GM18520 (cell line): ENCODE results near the gene ARHGEF16.

Source experiments
- ATAC-seq: cut with Tn5 transposase; IDR thresholded peaks from one replicate; pipeline ENCODE4 v1.9.1; 2021; ENCODE audit not compliant: unreplicated experiment

ARHGEF16 gene

DNA sequence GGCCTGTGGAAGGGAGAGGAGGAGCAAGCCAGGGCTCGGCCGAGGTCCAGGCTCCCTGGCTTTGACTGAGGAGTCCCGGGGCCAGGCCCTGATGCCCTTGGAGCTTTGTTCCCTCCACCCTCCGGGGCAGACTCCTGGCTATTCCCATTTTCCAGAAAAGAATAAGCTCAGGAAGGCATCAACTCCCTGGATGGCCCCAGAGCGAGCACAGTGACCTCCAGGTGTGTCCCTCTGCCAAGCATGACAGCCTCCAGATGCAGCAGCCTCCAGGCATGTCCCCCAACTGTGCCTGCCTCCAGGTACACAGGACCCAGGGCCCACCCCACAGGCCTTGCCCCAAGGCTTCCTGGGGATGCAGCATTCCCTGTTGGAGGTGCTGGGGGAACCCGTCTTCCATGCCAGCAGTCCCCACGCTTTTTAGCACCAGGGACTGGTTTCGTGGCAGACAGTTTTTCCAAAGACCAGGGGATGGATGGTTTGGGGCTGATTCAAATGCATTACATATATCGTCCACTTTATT is 15.7 kb upstream of the ARHGEF16 start:
- ATAC-seq = no peak

DNA sequence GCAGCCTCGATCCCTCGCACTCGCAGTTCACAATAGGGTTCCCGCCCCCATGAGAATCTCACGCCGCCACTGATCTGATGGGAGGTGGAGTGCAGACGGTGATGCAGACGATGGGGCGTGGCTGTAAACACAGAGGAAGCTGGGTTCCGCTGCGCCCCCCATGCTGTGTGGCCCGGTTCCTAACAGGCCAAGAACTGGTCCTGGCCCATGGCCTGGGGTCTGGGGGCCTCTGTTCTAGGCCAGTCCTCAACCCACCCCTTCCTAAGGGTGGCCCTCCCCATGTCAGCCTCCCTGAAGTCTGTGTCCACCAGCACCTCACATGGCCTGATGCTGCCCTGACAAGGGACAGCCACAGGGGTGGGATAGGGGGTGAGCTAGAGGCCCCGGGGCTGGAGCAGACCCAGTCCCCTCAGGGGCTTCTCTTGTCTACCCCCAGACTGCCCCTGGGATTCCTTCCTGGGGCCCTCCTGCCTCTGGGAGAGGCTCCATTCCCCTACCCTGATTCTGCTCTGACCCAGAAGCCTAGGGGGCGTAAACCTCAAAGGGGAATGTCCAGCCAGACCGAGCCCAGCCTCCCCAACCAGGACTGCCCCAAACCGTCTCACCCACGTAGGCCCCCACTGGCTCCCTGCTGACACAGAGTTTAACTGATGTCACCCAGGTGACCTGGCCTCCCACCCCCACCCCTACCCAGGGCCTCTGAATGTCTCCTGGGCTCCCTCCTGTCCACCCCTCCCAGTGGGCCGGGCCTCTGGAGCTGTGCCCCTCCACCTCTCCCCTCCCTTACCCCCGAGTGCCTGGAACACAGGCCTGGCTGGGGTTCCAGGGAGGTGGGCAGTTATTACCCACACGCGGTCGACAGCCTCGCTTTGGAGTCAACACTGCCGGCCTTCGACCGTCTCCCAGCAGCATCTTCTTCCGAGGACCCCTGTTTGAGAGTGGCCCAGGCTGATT is 14.8 kb upstream of the ARHGEF16 start:
- ATAC-seq = no peak

DNA sequence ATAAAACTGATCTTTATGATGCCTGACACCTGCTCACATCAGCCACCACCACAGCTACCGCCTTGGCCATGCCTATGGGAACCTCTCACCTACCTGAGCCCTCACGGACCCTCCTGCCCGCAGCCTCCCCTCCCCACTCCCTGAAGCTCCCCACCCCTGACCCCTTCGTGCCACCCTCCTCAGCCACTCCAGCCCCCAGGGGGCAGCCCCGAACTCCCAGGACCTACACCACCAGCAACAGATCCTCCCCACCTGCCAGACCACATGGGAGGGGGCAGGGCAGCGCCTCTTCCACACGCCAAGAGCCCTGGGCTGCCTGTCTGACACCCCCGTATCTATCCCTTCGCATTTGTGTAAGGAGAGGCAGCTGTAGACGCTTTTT is 14.2 kb upstream of the ARHGEF16 start:
- ATAC-seq = no peak

DNA sequence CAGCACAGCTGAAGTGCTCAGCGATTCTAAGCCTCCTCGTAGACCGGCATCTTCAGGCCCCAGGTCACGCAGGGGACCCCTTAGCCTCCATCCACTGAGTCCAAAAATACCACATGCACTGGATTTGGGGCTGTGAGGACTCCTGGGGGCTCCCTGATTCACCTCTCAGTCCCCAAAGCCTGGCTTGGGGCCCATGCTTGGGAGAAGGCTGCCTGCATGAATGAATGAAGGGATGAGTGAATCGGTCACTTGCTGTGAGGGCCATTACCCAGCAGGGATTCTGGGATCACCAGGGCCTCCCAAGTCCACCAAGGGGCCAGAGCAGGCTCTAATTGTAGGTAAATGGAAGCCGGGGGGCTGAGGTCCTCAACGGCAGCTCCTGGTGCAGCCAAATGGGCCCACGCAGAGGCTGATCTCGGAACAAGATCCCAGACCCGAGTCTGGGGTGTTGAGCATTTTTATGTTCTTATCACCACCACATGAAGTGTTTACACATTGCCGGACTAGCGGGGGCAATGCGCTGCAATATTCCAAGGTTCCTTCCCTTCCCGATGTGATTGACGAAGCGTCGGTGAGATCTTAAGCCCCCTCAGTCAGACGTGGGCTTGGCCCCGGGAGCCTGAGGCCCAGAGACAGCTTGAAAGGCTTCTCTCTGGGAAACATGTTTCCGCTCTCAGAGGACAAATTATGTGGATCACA is 13.6 kb upstream of the ARHGEF16 start:
- no peak for ATAC-seq

DNA sequence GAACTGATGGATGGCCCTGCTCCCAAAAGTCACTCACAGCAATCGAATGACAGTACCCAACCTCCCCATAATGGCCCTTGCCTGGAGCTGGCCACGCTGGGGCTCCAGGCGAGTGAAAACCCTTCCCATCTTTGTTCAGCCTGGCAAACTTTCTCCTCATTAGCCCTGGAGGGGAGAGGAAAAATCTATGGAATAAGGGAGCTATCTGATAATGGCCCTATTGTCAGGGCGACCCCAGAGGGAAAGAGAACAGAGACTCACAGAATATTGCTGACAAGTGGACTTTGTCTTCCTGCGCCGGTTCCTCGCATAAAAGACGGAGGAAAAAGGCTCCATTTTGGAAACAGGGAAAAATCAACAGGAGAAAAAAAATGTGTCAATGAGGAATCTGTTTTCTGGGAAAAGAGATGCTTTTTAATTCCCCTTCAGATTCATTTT is 13.0 kb upstream of the ARHGEF16 start:
- ATAC-seq = no peak

DNA sequence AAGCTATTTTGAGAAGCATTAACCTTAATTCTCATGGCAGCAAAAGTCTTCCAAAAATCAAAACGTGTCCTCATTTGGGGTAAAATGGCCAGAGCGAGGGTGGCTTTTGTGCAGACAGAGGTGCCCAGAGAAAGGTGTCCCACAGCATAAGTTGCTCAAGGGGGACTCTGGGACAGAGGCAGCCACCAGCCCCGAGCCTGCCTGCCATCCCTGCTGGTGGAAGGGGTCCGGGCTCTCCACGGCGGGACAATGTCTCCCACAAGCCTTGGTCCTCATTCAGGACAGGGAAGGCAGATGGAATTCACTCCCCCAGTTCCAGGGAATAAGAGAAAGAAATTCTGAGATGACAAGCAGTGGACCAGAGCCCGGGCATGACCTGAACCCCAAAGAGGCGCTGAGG is 12.6 kb upstream of the ARHGEF16 start:
- ATAC-seq = no peak

DNA sequence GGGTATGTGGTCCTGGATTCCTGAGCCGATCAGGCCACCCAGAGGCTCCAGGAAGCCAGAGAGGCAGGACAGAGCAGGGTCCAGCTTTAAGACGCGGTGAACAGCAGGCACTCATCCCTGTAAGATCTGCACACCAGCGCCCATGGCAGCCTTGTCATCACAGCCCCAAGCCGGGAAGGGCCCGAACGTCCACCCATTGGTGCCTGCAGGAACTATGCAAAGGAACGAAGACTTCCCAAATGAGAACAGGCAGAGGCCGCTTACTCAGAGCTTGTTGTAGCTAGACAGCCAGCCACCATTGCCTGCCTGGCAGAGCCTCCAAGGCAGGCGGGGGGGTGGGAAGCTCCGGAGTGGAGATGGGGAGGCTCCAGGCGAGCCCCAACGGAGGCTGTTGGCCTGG is 12.1 kb upstream of the ARHGEF16 start:
- ATAC-seq = no peak

DNA sequence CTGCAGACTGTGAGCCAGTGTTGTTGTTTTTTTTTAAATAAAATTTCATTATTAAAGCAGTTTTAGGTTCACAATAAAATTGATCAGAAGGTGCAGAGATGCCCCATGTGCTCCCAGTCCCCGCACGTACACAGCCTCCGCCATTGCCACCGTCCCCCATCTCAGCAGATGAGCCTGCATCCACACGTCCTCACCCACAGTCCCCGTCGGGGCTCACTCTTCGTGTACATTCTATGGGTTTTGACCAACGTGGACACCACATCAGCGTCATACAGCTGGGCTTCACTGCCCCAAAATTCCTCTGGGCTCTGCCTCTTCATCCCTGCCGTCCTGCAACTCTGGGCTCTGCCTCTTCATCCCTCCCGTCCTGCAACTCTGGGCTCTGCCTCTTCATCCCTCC is 11.6 kb upstream of the ARHGEF16 start:
- no peak for ATAC-seq

DNA sequence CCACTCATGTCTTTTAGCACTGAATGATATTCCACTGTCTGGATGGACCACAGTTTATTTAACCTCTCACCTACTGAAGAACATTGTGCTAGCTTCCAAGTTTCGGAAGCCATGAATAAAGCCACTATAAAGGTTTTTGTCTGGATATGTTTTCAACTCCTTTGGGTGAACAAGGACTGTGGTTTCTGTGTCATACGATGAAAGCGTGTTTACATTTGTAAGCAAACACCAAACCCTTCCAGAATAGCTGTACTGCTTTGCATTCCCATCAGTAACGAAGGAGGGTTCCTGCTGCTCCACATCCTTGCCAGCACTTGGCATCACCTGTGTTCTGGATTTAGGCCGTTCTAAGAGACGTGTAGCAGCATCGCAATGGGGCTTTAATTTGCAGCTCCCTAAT is 10.7 kb upstream of the ARHGEF16 start:
- ATAC-seq = no peak

DNA sequence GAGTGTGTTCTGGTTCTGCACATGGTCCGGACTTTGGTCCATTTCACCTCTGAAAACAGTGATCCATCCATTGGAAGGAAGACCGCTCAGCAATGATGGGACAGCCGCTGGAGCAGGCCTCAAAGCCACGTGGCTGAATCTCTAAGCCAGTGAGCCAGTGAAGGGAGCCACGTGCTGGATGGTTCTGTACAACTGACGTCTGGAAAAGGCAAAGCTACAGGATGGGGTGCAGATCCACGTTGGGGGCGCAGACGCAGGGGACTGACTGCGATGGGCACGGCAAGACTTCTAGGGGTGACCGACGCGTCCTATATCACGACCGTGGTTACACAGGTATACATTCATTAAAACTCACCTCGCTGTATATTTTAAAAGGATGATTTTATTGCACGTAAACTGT is 10.2 kb upstream of the ARHGEF16 start:
- no peak for ATAC-seq

DNA sequence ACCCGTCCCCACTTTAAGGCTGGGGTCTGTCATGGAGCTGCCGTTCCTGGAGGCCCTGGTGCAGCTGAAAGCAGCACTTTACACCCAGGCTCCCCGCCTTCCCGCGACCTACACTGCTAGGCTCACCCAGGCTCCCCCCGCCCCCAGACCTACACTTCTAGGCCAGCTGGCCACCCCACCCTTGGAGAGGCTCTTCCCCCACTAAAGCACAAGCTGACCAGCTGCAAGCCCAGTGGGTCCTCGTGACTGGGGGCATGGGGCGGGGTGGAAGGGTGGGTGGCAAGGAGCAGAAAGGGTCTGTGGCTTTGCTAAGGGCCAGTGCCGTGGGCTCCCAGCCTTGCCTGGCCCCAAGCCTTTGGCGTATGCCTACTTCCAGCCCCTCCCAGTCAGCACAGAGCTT is 9.7 kb upstream of the ARHGEF16 start:
- no peak for ATAC-seq

DNA sequence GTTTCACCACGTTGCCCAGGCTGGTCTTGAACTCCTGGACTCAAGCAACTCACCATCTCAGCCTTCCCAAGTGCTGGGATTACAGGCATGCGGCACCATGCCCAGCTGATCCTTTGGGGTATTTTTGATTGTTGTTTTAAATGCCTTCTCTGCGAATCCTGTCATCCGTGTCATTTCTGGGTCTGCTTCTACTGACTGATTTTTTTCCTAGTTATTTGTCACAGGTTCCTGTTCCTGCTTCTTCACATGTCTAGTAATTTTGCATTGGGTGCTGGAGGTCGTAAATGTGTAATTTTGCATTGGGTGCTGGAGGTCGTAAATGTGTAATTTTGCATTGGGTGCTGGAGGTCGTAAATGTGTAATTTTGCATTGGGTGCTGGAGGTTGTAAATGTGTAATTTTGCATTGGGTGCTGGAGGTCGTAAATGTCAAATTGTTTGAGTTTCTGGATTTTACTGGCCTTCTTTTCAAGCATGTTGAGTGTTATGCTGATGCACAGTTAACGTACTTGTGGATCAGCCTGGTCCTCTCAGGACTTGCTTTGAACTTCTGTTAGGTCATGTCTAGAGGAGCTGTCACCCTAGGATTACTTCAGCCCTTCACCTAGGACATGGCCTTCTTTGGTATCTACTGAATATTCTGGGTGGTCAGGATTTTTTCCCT is 4.1 kb upstream of the ARHGEF16 start:
- no peak for ATAC-seq

DNA sequence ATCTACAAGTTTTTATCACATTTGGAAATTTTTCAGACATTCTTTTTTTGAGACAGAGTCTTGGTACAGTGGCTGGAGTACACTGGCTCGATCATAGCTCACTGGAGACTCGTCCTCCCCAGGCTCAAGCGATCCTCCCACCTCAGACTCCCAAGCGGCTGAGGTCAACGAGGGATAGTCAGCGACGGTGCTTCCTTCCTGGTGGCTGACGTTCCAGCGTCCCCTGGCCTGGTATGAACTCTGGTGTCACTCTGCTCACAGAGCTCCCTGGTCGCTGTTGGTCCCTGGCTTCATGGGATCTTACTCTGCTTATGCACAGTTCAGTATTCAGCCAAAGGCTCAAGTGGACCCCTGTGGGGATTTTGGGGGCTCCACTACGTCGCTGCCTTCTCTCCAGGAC is 3.5 kb upstream of the ARHGEF16 start:
- ATAC-seq = no peak

DNA sequence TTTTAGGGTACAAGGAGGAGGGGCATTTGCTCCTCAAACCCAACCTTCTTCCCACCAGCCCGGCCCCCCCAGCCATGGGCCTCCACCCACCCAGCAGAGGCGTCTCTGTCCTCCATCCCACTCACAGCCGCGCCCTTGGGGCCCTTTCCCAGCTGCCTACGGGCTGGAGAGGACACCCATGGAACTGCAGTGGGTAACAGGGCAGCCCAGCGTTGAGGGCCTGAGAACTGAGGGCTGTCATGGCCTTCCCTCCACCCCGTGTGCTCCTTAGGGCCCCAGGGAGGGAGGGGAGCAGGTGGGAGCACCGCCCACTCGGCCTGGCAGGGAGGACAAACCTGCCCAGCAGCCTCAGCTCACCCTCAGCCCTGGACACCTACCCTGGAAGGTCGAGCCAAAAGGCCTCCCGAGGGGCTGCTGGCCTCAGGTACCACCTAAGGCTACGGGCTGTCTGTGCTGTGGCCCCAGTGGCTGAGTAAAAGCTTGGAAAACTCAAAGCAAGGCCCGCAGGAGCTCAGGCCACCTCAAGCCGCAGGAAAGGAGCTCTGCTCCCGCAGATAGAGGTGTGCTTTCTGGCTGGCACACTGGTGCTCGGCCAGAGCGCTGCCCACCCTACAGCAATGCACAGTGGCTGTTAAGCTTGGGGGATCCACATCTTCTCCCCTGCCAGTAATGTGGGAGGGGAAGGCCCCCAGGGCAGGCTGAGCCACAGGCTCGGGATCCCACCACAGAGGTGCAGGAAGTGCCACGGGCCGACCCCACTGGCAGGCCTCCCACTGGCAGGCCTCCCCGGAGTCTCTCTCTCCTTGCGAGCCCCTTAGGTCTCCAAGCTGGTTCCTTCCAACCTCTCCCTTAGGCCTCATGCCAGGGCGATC is 2.2 kb upstream of the ARHGEF16 start:
- no peak for ATAC-seq

DNA sequence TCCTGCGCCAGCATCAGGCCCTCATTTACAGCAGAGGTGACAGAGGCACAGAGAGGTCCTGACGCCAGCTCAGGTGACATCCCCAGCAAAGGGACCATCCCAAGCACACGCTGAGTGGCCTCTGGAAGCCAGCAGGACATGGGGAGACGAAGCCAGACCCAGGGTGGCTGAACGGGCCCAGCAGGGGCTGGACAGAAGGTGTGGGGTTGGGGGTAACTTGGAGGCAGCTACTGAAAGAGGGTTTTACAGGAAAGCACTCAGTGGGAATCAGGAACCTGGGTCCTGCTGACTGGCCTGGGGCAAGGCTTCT is 1.6 kb upstream of the ARHGEF16 start:
- no peak for ATAC-seq

DNA sequence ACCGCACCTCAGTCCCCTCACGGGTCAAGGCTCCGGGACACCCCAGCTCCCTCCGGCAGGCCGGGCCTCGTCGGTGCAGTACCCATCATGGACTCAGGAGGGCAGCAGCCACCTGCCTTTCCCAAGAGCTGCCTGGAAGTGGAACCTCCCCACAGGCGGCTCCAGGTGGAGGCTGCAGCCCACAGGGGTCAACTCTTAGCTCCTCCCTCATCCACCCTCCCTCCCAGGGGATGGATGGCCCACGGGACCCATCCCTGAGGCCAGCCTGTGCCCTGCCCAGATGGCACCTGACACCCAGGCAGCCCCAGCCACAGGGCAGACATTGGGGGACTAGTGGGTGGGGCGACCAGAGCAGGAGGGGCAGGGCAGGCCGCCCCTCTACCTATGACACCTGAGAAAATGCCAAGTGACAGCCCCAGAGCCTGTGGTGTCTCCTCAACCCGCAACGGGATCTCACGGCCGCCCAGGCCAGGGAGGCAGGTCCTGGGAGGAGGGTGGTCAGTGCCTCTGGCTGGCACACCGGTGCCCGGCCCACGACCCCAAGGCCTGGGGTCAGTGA is 1.2 kb upstream of the ARHGEF16 start:
- ATAC-seq = no peak

DNA sequence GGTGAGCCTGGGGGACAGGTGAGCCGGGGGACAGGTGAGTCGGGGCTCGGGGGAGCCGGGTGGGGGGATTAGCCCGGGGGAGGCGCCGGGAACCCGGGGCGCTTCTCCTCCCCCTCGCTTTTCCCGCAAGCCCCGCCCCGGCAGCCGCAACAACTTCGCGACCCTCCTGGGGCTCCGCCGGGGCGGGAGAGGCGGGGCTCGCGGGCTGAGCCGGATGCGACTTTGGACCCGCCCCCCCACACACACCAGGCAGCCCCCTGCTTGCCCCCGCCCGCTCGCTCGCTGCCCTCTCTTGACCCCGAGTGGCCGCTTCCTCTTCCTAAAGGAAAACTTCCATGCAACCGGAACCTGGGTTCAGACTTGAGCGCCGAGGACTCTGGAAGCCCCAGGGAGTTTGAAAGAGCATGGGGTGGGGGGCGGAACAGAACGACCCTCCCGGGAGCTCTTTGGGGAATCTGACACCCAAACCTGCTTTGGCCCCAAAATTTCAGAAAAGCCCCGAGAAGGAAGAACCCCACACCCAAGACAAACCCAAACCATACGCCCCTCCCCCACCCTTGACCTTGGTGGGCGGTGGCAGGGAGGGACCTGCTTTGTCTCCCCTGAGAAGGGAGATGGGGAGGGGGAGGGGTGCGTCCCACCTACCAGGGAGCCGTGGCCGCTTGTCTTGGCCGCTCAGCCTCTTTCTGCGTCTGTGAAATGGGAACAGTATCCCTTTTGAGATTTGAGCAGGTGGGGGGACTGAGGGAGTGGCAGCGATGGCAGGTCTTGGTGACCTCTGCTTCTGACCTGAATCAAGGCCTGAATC is 550 bp downstream of the ARHGEF16 start:
- no peak for ATAC-seq

DNA sequence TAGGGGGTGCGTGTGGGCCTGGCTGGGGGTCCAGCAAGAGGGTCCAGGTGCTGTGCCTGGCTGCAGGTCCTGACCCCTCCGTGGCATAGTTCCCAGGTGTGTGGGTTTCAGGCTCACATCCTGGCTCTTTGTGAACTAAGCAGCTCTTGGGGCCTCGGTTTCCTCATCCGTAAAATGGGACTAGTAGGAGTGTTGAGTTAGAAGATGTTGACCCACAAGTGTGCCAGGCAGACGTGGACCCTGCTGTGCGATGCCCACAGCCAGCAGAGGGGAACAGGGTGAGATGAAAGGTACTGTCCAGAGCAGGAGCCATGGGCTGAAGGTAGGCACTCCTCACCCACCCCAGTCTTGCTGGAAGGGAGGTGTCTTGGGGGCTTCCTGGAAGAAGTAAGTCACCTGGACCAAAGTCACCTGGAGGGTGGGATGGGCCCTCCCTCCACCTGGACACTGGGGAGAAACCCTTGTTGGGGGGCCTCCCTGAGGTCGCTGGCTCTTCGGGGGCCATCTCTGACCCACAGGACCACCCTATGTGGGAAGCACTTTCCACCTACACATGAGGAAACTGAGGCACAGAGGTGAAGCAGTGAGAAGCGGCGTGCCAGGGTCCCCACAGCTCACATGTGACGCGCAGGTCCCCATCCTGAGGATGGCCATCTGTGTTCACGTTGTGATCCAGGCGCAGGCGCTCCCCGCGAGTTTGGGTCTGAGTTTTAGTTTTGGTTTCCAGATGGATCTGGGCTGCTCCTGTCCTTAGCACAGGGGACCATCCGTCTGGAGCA is 1.4 kb downstream of the ARHGEF16 start:
- ATAC-seq = no peak

DNA sequence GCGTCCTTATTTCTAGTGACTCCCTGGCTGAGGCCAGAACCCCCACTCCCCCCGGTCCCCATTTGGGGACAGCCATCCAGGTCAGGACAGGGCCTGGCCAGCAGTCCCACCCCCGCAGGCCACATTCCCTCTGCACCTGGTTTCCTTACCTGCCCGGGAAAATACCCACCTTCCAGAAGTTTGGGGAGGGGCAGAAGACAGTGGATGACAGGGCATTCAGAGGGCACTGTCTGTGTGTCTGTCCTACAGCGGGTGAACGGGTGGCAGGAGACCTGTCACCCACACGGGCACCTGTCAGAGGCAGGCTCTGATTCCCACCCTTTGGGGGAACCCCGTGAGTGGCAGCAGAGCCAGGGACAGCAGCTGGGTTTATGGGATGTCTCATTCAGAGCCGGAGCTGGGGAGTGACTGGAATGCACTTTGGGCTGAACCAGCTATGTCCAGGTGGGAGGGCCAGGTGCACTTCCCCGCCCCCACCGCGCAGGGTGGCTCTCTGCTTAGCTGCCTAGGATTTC is 2.0 kb downstream of the ARHGEF16 start:
- no peak for ATAC-seq
